Measurements from ENCODE around the gene PLK5. TPM values are rescaled to one million over a fixed set of nuclear protein-coding genes. Genes with fewer than 3 reads are reported as not detected.

Gene PLK5
- total RNA-seq, 1 experiment from 2014 or later: 0.14 TPM

GRCh38 chr19:1577090-1577928, 53.4 kb downstream of the PLK5 start:
- Histone ChIP-seq H3K4me3 (ENCODE audit: insufficient read depth, low read depth, low read length) (no peak overlapping the region), H3K27me3 (ENCODE audit: control insufficient read depth, insufficient read depth, low read length) (no peaks in the 10 kb centered on the region), H3K36me3 (replicated peaks; ENCODE audit: control insufficient read depth, insufficient read depth, low read length) (peaks cover 3% of the 10 kb centered on the region)
- DNase-seq: no peak

GRCh38 chr19:1577929-1578618, 54.2 kb downstream of the PLK5 start:
- H3K27me3 ChIP-seq (ENCODE audit: control insufficient read depth, insufficient read depth, low read length): no peaks in the 10 kb centered on the region
- H3K4me3 ChIP-seq (ENCODE audit: insufficient read depth, low read depth, low read length): no peak overlapping the region
- peaks cover 3% of the 10 kb centered on the region for H3K36me3 ChIP-seq (replicated peaks; ENCODE audit: control insufficient read depth, insufficient read depth, low read length)
- DNase-seq: no peak

DNA sequence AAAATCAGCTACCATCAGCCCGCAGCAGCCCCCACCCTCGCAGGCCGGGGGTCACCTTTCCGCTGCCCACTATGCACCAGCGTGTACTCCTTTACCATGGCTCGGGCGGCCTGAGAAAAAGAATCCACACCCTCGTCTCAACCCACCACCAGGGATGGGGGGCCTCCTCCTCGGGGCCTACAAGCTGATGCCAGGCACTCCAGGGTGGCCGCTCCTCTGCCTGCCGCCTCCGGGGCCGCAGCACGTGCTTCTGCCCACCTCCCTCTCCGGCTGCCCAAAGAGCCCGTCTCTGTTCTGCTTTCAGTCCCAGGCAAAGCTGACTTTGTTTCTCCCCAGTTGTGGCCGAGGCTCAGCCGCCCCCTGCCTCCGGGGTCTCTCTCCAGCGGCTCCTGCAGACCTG, 55.3 kb downstream of the PLK5 start:
- Histone ChIP-seq H3K4me3 (ENCODE audit: insufficient read depth, low read depth, low read length) (no peak overlapping the region), H3K27me3 (ENCODE audit: control insufficient read depth, insufficient read depth, low read length) (no peaks in the 10 kb centered on the region), H3K36me3 (replicated peaks; ENCODE audit: control insufficient read depth, insufficient read depth, low read length) (peaks cover 3% of the 10 kb centered on the region)
- DNase-seq: no peak

DNA sequence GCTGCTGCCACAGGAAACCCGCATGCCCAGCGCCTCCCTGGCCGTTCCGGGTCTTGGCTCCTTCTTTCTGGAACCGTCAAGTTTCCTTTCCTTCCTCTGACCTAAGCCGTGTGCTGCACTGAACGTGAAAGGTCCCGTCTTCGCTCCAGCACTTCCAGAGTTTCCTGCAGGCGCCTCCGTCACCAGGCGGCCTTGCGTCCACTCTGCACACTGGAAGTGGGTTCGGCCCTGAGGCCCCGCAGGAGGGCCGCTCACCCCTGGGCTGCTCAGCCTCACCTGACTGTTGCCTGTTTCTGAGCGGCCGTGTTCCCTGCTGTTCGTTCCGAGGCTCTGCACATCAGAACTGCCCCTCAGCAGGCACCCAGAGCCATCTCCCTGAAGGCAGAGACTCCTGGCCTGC, 56.5 kb downstream of the PLK5 start:
- no peaks in the 10 kb centered on the region for H3K27me3 ChIP-seq (ENCODE audit: control insufficient read depth, insufficient read depth, low read length)
- H3K4me3 ChIP-seq (ENCODE audit: insufficient read depth, low read depth, low read length): no peak overlapping the region
- H3K36me3 ChIP-seq (replicated peaks; ENCODE audit: control insufficient read depth, insufficient read depth, low read length): peaks cover 3% of the 10 kb centered on the region
- no peak for DNase-seq

- no peak for DNase-seq
- H3K4me3 ChIP-seq (ENCODE audit: insufficient read depth, low read depth, low read length): no peak overlapping the region
- no peaks in the 10 kb centered on the region for H3K27me3 ChIP-seq (ENCODE audit: control insufficient read depth, insufficient read depth, low read length)
- peaks cover 3% of the 10 kb centered on the region for H3K36me3 ChIP-seq (replicated peaks; ENCODE audit: control insufficient read depth, insufficient read depth, low read length)
Measured at GRCh38 chr19:1580957-1581356, 57.1 kb downstream of the PLK5 start.

GRCh38 chr19:1582201-1582600, 58.3 kb downstream of the PLK5 start:
- peaks cover 3% of the 10 kb centered on the region for H3K36me3 ChIP-seq (replicated peaks; ENCODE audit: control insufficient read depth, insufficient read depth, low read length)
- DNase-seq: no peak
- H3K27me3 ChIP-seq (ENCODE audit: control insufficient read depth, insufficient read depth, low read length): no peaks in the 10 kb centered on the region
- no peak overlapping the region for H3K4me3 ChIP-seq (ENCODE audit: insufficient read depth, low read depth, low read length)

DNA sequence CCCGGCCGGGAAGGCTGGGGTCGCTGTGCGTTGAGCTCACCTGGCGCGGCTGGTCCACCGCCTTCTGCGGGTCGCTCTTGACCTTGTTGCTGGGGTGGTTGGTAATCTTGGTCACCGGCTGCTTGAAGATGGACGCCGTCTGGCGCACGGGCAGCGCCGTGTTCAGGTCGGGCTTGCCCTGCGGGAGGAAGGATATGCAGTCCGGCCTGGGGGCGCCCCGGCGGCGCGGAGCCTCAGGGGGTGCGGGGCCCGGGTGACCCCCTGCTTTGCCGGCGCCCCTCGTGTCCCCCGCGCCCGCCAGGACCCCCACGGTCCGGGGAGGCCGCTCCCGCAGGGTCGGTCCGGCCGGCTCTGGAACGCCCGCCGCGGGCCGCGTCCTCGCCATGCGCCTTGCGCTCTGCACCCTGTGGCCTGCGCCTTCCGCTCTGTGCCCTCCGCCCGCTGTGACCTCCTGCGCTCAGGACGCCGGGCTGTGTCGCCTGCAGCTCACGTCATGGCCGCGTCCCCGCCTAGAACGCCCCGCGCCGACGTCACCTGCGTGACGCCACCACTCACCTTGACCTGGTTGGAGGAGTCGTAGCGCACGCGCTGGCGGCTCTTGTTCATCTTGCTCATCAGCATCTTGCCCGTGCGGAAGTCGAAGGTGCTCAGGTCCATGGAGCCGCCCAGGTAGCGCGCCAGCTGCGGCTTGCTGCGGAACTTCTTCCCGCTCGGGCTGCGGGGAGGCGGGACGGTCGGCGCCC, 60.8 kb downstream of the PLK5 start:
- Histone ChIP-seq H3K4me3 (ENCODE audit: insufficient read depth, low read depth, low read length) (no peak overlapping the region), H3K27me3 (ENCODE audit: control insufficient read depth, insufficient read depth, low read length) (no peaks in the 10 kb centered on the region), H3K36me3 (replicated peaks; ENCODE audit: control insufficient read depth, insufficient read depth, low read length) (peaks cover 3% of the 10 kb centered on the region)
- DNase-seq: no peak

DNA sequence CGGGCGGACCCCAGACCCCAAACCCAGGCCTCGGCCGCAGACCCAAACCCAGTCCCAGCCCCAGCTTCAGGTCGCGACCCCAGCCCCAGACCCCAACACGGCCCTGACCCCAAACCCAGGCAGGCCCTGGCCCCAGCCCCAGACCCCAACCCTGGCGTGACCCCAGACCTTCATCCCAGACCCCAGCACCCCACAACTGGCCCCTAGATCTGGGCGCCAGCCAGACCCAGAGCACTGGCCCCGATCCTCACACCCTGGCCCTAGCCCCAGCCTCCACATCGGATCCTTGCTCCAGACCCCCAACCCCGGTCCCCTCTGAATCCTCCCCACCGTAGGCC, 61.3 kb downstream of the PLK5 start:
- H3K4me3 ChIP-seq (ENCODE audit: insufficient read depth, low read depth, low read length): no peak overlapping the region
- no peak for DNase-seq
- H3K36me3 ChIP-seq (replicated peaks; ENCODE audit: control insufficient read depth, insufficient read depth, low read length): peaks cover 3% of the 10 kb centered on the region
- H3K27me3 ChIP-seq (ENCODE audit: control insufficient read depth, insufficient read depth, low read length): no peaks in the 10 kb centered on the region

Other genes with a start within 250 kb of the PLK5 start
- gene FAM174C, start 248.5 kb upstream of the PLK5 start, total RNA-seq (2014; rRNA removed; shearing (Covaris generic)): 78.0 and 83.1 TPM in 2 replicates
- 12.4 and 20.2 TPM in 2 replicates for gene EFNA2, start 238.2 kb upstream of the PLK5 start, total RNA-seq (2014; rRNA removed; shearing (Covaris generic))
- 125 and 140 TPM in 2 replicates for gene NDUFS7, start 140.2 kb upstream of the PLK5 start, total RNA-seq (2014; rRNA removed; shearing (Covaris generic))
- 12.3 and 31.6 TPM in 2 replicates for gene GAMT, start 122.5 kb upstream of the PLK5 start, total RNA-seq (2014; rRNA removed; shearing (Covaris generic))
- 196 and 198 TPM in 2 replicates for gene DAZAP1, start 116.5 kb upstream of the PLK5 start, total RNA-seq (2014; rRNA removed; shearing (Covaris generic))
- 1,494 and 1,693 TPM in 2 replicates for gene RPS15, start 85.7 kb upstream of the PLK5 start, total RNA-seq (2014; rRNA removed; shearing (Covaris generic))
- gene APC2, start 74.0 kb upstream of the PLK5 start, total RNA-seq (2014; rRNA removed; shearing (Covaris generic)): 0.11 and 0.31 TPM in 2 replicates
- 57.2 and 75.3 TPM in 2 replicates for gene C19orf25, start 44.9 kb upstream of the PLK5 start, total RNA-seq (2014; rRNA removed; shearing (Covaris generic))
- 5.5 and 9.6 TPM in 2 replicates for gene PCSK4, start 33.7 kb upstream of the PLK5 start, total RNA-seq (2014; rRNA removed; shearing (Covaris generic))
- gene REEP6, start 32.9 kb upstream of the PLK5 start, total RNA-seq (2014; rRNA removed; shearing (Covaris generic)): 3.1 and 4.5 TPM in 2 replicates
- 0.21 and 0.52 TPM in 2 replicates for gene ADAMTSL5, start 11.1 kb upstream of the PLK5 start, total RNA-seq (2014; rRNA removed; shearing (Covaris generic))
- 107 and 117 TPM in 2 replicates for gene MEX3D, start 44.2 kb downstream of the PLK5 start, total RNA-seq (2014; rRNA removed; shearing (Covaris generic))
- 105 and 114 TPM in 2 replicates for gene MBD3, start 68.8 kb downstream of the PLK5 start, total RNA-seq (2014; rRNA removed; shearing (Covaris generic))
- gene UQCR11, start 81.4 kb downstream of the PLK5 start, total RNA-seq (2014; rRNA removed; shearing (Covaris generic)): 103 and 111 TPM in 2 replicates
- gene TCF3, start 128.5 kb downstream of the PLK5 start, total RNA-seq (2014; rRNA removed; shearing (Covaris generic)): 277 and 293 TPM in 2 replicates
- gene ONECUT3, start 229.4 kb downstream of the PLK5 start, total RNA-seq (2014; rRNA removed; shearing (Covaris generic)): not detected in 2 replicates